Measurements from ENCODE around the gene ATP8B4. TPM values are rescaled to one million over a fixed set of nuclear protein-coding genes. Genes with fewer than 3 reads are reported as not detected.

ATP8B4 gene
- total and polyA plus RNA-seq, 2 donors (not counting 3 experiments of a cell fraction or from before 2014, with no cell fraction given): not detected

DNA sequence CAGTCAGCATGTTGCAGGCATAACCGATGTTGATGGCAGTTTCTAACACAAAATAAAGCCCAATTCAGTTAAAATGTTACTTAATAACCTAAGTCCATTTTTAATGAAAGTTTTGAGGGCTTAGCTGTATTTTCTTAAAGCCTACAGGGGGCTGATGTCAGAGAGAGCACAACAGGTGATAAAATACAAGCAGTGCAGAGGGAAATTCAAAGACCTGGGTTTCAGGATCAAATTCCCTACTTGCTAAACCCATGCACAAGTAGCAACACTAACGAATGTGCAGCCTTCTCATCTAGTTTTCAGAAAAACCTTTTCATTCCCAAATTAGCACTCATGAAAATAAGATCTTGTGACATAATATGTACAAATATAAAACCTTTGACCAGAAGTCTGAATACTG lies 202.0 kb downstream of the ATP8B4 start:
- FAIRE-seq: no peak

More for the DNA sequence above, 202.0 kb downstream of the ATP8B4 start:
- TF ChIP-seq, protein P1, sequence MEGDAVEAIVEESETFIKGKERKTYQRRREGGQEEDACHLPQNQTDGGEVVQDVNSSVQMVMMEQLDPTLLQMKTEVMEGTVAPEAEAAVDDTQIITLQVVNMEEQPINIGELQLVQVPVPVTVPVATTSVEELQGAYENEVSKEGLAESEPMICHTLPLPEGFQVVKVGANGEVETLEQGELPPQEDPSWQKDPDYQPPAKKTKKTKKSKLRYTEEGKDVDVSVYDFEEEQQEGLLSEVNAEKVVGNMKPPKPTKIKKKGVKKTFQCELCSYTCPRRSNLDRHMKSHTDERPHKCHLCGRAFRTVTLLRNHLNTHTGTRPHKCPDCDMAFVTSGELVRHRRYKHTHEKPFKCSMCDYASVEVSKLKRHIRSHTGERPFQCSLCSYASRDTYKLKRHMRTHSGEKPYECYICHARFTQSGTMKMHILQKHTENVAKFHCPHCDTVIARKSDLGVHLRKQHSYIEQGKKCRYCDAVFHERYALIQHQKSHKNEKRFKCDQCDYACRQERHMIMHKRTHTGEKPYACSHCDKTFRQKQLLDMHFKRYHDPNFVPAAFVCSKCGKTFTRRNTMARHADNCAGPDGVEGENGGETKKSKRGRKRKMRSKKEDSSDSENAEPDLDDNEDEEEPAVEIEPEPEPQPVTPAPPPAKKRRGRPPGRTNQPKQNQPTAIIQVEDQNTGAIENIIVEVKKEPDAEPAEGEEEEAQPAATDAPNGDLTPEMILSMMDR (IDR thresholded peaks at IDR 0.05; ENCODE audit: extremely low read depth in 1 of 2, insufficient read depth in 1 of 2, low read depth in 1 of 2, low read length in 2 of 2): no peak
- TF ChIP-seq MYC (IDR thresholded peaks at IDR 0.05; ENCODE audit: low read depth, low read length) (no peak), GATA2 (IDR thresholded peaks at IDR 0.05; ENCODE audit: insufficient read depth, insufficient read length, low read depth, low read length) (no peak), POLR2A (IDR thresholded peaks at IDR 0.05; ENCODE audit: low read depth, low read length) (no peak), FOS (IDR thresholded peaks at IDR 0.05; ENCODE audit: borderline replicate concordance, insufficient read depth, low read length) (no peak), JUN (IDR thresholded peaks at IDR 0.05; ENCODE audit: borderline replicate concordance, insufficient read depth, insufficient read length, low read depth) (no peak), POLR2AphosphoS5 (IDR thresholded peaks at IDR 0.05; ENCODE audit: insufficient read depth, low read depth, low read length) (no peak), EZH2 (IDR thresholded peaks at IDR 0.05; ENCODE audit: borderline replicate concordance, low read depth, low read length, severe bottlenecking) (no peak)
- TF ChIP-seq, protein P2, sequence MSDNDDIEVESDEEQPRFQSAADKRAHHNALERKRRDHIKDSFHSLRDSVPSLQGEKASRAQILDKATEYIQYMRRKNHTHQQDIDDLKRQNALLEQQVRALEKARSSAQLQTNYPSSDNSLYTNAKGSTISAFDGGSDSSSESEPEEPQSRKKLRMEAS (IDR thresholded peaks at IDR 0.05; ENCODE audit: insufficient read depth, insufficient read length): no peak
- no peak for DNase-seq (ENCODE audit: low read depth, low spot score)
- Histone ChIP-seq H2AFZ (ENCODE audit: low read depth, low read length) (no peak overlapping the region), H4K20me1 (replicated peaks; ENCODE audit: control insufficient read depth, extremely low read depth, insufficient read depth, low read length) (no peaks in the 10 kb centered on the region), H3K4me1 (ENCODE audit: control insufficient read depth, extremely low read depth, insufficient read depth, low read length) (no peaks in the 10 kb centered on the region), H3K27me3 (ENCODE audit: control insufficient read depth in 2 of 2, insufficient read depth in 2 of 2, low read length in 2 of 2) (no peaks in the 10 kb centered on the region), H3K4me3 (replicated peaks in 1 of 3; ENCODE audit: insufficient read depth in 1 of 3, low read depth in 1 of 3, low read length in 3 of 3) (no peak overlapping the region), H3K9ac (replicated peaks; ENCODE audit: extremely low read depth, insufficient read depth, low read length) (no peak overlapping the region), H3K79me2 (ENCODE audit: control insufficient read depth, insufficient read depth, low read length) (no peaks in the 10 kb centered on the region), H3K27ac (ENCODE audit: insufficient read depth, low read depth, low read length) (no peak overlapping the region), H3K9me1 (replicated peaks; ENCODE audit: control insufficient read depth, extremely low read depth, insufficient read depth, low read length) (no peaks in the 10 kb centered on the region), H3K36me3 (ENCODE audit: control insufficient read depth in 2 of 2, extremely low read depth in 1 of 2, insufficient read depth in 2 of 2, low read length in 2 of 2) (no peaks in the 10 kb centered on the region), H3K9me3 (replicated peaks; ENCODE audit: control insufficient read depth, insufficient read depth, low read length) (no peaks in the 10 kb centered on the region), H3K4me2 (ENCODE audit: insufficient read depth, low read length) (no peak overlapping the region)
- intact Hi-C loops (cut with micrococcal nuclease): no loop called here
- ChIA-PET CTCF (no interaction called here), POLR2A (no interaction called here)
- no TSS peak for BruUV-seq (replicated peaks)
- dilution Hi-C loops (cut with MboI; ENCODE audit: extremely low pct_ligation_motif_present, low sequenced_read_pairs): no loop called here

All from endothelial cell of umbilical vein (primary cell).